Uterus (tissue), 4 donors: Measurements from ENCODE around the gene TRIOBP. TPM values are rescaled to one million over a fixed set of nuclear protein-coding genes. Genes with fewer than 3 reads are reported as not detected.
A peak's percentile ranks its signal among the peaks of the same experiment; 100 is the strongest.

Experiments used
- DNase-seq, 2 donors: peaks; one replicate each; pipeline ENCODE4 v3.0.0-alpha.2; 2019 to 2020
- H3K27ac ChIP-seq, 2 donors: fragments of 200-600 bp; sonication (generic); 1 replicate in 1 of 2; 2 replicates in 1 of 2; pipeline ENCODE4 v1.5.1; 2016 to 2018
- H3K27me3 ChIP-seq, 2 donors: fragments of 200-600 bp; sonication (generic); one replicate each; pipeline ENCODE4 v1.5.1; 2018 to 2019; ENCODE audit warnings: control low read depth in 1 of 2
- H3K36me3 ChIP-seq, 2 donors: fragments of 200-600 bp; sonication (generic); one replicate each; pipeline ENCODE4 v1.5.1; 2019; ENCODE audit warnings: control low read depth in 1 of 2
- H3K4me1 ChIP-seq, 2 donors: fragments of 200-600 bp; sonication (generic); one replicate each; pipeline ENCODE4 v1.5.1; 2018 to 2019; ENCODE audit warnings: control low read depth in 1 of 2
- H3K4me3 ChIP-seq, 2 donors: fragments of 200-600 bp; sonication (generic); 1 replicate in 1 of 2; 2 replicates in 1 of 2; pipeline ENCODE4 v1.5.1; 2018 to 2019; ENCODE audit warnings: mild to moderate bottlenecking in 1 of 2
- H3K9me3 ChIP-seq, 2 donors: fragments of 200-600 bp; sonication (generic); one replicate each; pipeline ENCODE4 v1.5.1; 2019; ENCODE audit warnings: control low read depth in 1 of 2
- CTCF ChIP-seq, 4 experiments: fragments of 200-600 bp in 2 of 4; fragments of 450-650 bp in 2 of 4; sonication (generic) in 2 of 4; IDR thresholded peaks; one replicate each; pipeline ENCODE4 v1.5.1; 2016 to 2019; ENCODE audit warnings: antibody characterized with exemption in 4 of 4, mild to moderate bottlenecking in 2 of 4, moderate library complexity in 1 of 4
- POLR2A ChIP-seq, 2 donors: fragments of 450-650 bp; IDR thresholded peaks; one replicate each; pipeline ENCODE4 v1.6.1; 2016; ENCODE audit warnings: antibody characterized with exemption in 2 of 2, mild to moderate bottlenecking in 1 of 2, moderate library complexity in 1 of 2
- intact Hi-C: fragments of 100-400 bp; cut with DNase I; formaldehyde crosslinking; loops from one replicate; pipeline ENCODE4 v1.15.1; 2023; ENCODE audit warnings: low total_unique reads
- total RNA-seq, 4 donors: library from RNA; depleted of rRNA in 3 of 4; stranded (reverse); fragments of >200 nt in 3 of 4; gene quantifications; one replicate each; pipeline versions ENCODE4 v1.1.0 to v1.2.4, GENCODE V29; 2014 to 2023
- donor health status: DM: yes; HTN: yes; CAD: no.

TRIOBP gene
- total RNA-seq, 4 donors from 2014 or later, result 56.2 to 177 (median 127) TPM

- DNase-seq, result peak; percentile 79 to 89
- Histone ChIP-seq H3K36me3 (no peaks in the 10 kb centered on the region), H3K4me3 (peak overlapping the region; percentile 20 to 41), H3K27ac (peak overlapping the region; percentile 32 to 57), H3K27me3 (peaks cover 0 to 12% of the 10 kb centered on the region in 2 donors), H3K4me1 (peaks cover 0 to 13% of the 10 kb centered on the region in 2 donors), H3K9me3 (no peaks in the 10 kb centered on the region)
- TF ChIP-seq CTCF (IDR thresholded peaks at IDR 0.05) (peak; percentile 98 to 99 (median 98)), POLR2A (IDR thresholded peaks at IDR 0.05) (peak in 1 of 2 donors; percentile 26)
- intact Hi-C loops, result loop anchor here (2.0 to 5.0 kb wide), 2 partner anchors 47 to 149 kb away; no protein-coding TSS in a partner anchor
Observed at GRCh38 chr22:37817705-37818408, 121.0 kb downstream of the TRIOBP start.

GRCh38 chr22:37818409-37819104 is 121.7 kb downstream of the TRIOBP start:
- DNase-seq, result peak in 1 of 2 donors; percentile 44
- intact Hi-C loops, result loop anchor here (5.0 kb wide), 1 partner anchor 149 kb away; no protein-coding TSS in a partner anchor

GRCh38 chr22:37819105-37819433 is 122.2 kb downstream of the TRIOBP start:
- intact Hi-C loops, result loop anchor here (5.0 kb wide), 1 partner anchor 148 kb away; no protein-coding TSS in a partner anchor
- TF ChIP-seq POLR2A (IDR thresholded peaks at IDR 0.05) (no peak), CTCF (IDR thresholded peaks at IDR 0.05) (no peak)
- Histone ChIP-seq H3K4me1 (peaks cover 0 to 13% of the 10 kb centered on the region in 2 donors), H3K27ac (no peak overlapping the region), H3K36me3 (no peaks in the 10 kb centered on the region), H3K27me3 (peaks cover 0 to 12% of the 10 kb centered on the region in 2 donors), H3K9me3 (no peaks in the 10 kb centered on the region), H3K4me3 (peak overlapping the region; percentile 15 to 41)
- no peak for DNase-seq

More at GRCh38 chr22:37818409-37819104, 121.7 kb downstream of the TRIOBP start:
- Histone ChIP-seq H3K4me3 (peak overlapping the region; percentile 15 to 41), H3K27me3 (peaks cover 0 to 12% of the 10 kb centered on the region in 2 donors), H3K36me3 (no peaks in the 10 kb centered on the region), H3K9me3 (no peaks in the 10 kb centered on the region), H3K4me1 (peaks cover 0 to 13% of the 10 kb centered on the region in 2 donors), H3K27ac (no peak overlapping the region)
- TF ChIP-seq CTCF (IDR thresholded peaks at IDR 0.05), result peak in 3 of 4 experiments; percentile 21 to 41 (median 39)
- TF ChIP-seq POLR2A (IDR thresholded peaks at IDR 0.05), result no peak

- Histone ChIP-seq H3K36me3 (no peaks in the 10 kb centered on the region), H3K27ac (no peak overlapping the region), H3K27me3 (peaks cover 0 to 12% of the 10 kb centered on the region in 2 donors), H3K4me1 (peaks cover 0 to 23% of the 10 kb centered on the region in 2 donors), H3K4me3 (no peak overlapping the region), H3K9me3 (no peaks in the 10 kb centered on the region)
- intact Hi-C loops, result no loop called here
- no peak for DNase-seq
- TF ChIP-seq POLR2A (IDR thresholded peaks at IDR 0.05), result no peak
- no peak for TF ChIP-seq CTCF (IDR thresholded peaks at IDR 0.05)
Observed at GRCh38 chr22:37820350-37820749, 123.5 kb downstream of the TRIOBP start.
